GM18951 (cell line): ENCODE results near the gene EPG5.

Experiments
- POLR2A ChIP-seq: IDR thresholded peaks from 4 replicates; pipeline ENCODE4 v1.6.1; 2011; ENCODE audit warnings: mild to moderate bottlenecking; ENCODE audit not compliant: insufficient read length, insufficient read depth; ENCODE audit errors: extremely low read depth
- in situ Hi-C: fragments of 300-500 bp; cut with MboI; formaldehyde crosslinking; loops from one replicate; pipeline ENCODE4 v1.12.0; 2022; ENCODE audit warnings: low sequenced_read_pairs, mixed read lengths, inconsistent platforms; ENCODE audit not compliant: unreplicated experiment

Gene EPG5

DNA sequence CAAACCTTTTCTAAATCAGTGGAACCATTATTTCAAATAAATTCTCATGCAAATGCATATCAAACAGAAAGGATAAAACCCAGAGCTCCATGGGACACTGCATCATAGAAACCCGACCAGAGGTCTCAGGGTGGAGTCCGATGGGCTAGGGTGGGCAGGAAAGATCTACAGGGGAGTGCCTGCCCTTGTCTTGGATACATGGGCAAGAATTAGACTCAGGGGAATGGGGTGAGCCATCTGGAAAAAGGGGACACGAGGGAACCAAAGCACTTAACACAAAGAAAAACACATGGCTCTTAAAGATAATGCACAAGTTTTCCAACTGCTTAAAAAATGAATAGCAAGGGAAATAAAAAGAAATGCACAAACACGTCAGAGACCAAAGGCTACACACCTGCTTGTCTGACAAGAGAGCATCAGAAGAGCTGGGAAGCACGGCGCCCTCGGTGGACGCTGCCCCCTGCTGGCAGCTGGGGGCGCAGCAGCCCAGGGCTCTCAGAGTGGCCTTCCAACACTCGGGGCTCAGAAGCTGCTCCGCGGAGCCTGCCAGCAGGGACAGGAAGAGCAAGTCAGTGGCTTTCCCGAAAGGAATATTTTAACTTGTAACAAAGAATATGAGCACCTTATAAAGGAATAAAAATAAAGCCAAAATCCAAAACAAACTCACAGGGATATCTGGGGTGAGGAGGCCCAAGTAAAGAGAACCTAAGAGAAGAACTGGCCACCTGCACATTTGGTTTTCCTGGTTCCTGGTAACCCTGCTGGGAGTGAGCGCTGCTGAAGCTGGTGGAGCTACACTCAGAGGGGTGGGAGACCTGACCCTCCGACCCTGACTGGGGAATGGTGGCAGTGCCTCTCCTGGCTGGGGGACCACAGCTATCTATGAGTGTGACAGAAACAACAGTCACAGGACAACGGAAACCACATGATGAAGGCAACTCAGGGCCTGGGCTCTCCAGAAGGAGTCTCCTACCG lies 87.2 kb downstream of the EPG5 start:
- no peak for TF ChIP-seq POLR2A
- in situ Hi-C loops: loop anchor here (10.0 kb wide), 1 partner anchor 215 kb away; no protein-coding TSS in a partner anchor

DNA sequence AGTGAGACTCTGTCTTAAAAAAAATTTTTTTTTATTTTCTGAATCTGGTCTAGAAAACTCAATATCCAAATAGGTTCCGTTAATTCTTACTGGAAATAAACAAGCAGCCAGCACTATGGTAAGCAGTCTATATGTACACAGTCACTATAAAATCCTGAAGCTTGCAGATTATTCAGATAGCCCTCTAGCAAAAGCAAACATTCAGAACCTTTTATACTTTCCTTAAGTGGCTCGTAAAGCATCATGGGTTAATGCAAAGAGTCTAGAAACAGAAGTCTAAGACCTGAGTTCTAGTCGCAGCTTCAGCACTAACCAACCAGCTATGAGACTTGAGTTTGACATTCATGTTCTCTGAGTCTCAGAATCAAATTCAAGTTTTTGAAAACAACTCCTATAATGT lies 89.7 kb downstream of the EPG5 start:
- TF ChIP-seq POLR2A: no peak
- in situ Hi-C loops: loop anchor here (10.0 kb wide), 1 partner anchor 213 kb away; no protein-coding TSS in a partner anchor

DNA sequence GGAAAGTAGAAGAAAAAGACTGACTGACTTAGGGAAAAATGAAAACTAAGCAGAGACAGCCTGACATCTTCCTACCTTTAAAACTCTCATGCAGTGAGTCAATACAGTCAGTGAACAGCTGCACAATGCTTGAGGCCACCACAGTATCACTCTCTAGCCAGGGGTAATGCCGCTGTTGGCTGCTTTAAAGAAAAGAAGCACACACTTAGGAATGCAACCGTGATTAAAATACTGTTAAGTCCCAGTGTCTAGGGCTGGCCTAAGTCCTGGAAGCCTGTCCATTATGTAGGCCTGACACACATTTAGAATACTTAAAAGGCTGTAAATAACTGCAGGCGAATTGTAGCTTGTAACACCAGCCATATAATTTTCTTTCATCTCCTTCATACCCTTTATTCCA lies 91.0 kb downstream of the EPG5 start:
- TF ChIP-seq POLR2A: no peak
- in situ Hi-C loops: loop anchor here (10.0 kb wide), 1 partner anchor 211 kb away; no protein-coding TSS in a partner anchor

DNA sequence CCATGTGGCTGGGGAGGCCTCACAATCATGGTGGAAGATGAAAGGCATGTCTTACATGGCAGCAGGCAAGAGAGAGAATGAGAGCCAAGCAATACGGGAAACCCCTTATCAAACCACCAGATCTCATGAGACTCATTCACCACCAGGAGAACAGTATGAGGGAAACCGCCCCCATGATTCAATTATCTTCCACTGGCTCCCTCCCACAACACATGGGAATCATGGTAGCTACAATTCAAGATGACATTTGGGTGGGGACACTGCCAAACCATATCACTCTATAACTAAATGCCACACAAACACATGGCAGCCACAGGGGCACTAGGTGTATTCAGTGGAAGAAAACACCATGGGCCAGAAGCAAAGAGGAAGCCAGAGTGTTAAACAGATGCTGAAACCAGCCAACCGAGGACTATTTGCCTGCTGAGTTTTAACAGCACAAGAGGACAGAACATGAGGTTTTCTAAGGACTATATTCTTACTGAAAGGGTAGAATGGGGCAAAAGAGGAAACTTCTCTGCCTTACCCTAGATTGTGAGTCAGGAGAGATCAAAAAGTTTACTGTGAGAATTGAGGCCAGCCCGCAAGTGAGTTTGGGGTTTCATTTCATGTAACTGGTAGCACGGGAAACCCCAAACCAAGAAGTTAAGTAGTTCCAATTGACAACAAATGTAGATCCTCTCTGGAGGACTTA lies 92.5 kb downstream of the EPG5 start:
- TF ChIP-seq POLR2A: no peak
- in situ Hi-C loops: loop anchor here (10.0 kb wide), 1 partner anchor 210 kb away; no protein-coding TSS in a partner anchor

DNA sequence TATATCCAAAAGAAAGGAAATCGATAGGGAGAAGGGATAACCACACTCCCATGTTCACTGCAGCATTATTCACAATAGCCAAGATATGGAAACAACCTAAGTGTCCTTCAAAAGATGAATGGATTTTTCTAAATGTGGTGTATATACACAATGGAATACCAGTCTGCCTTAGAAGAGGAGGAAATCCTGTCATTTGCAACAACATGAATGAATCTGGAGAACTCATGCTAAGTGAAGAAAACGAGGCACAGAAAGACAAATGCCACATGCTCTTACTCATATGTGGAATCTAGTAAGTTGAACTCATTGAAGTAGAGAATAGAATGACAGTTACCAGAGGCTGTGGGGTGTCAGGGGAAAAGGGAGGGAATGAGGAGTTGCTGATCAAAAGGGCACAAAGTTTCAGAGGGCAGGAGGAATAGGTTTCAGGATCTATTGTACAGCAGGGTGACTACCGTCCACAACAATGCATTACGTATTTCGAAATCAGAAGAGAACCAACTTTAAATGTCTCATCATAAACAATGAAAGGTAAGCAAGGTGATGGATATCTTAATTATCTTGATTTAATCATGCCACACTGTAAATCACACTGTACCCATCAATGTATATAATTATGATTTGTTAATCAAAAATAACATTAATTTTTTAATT lies 95.6 kb downstream of the EPG5 start:
- no peak for TF ChIP-seq POLR2A
- in situ Hi-C loops: loop anchor here (10.0 kb wide), 1 partner anchor 207 kb away; no protein-coding TSS in a partner anchor

DNA sequence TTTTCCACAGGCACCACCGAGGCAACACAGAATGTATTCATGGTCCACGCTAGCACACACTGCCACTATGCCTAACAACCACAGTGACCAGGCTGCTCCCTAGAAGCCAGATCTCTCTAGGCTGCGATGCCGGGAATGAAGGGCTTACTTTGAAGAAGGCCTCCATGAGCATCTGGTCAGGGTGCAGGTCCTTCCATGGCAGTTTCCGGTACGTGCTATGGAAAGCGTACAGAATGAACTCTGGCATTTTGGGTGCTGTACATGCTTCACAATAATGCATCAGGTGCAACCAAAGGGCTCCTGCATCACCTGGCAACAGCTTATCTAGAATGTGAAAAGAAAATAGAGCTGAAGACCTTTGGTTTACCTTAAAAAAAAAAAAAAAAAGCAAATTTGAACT lies 96.7 kb downstream of the EPG5 start:
- in situ Hi-C loops: loop anchor here (10.0 kb wide), 1 partner anchor 206 kb away; no protein-coding TSS in a partner anchor
- no peak for TF ChIP-seq POLR2A

DNA sequence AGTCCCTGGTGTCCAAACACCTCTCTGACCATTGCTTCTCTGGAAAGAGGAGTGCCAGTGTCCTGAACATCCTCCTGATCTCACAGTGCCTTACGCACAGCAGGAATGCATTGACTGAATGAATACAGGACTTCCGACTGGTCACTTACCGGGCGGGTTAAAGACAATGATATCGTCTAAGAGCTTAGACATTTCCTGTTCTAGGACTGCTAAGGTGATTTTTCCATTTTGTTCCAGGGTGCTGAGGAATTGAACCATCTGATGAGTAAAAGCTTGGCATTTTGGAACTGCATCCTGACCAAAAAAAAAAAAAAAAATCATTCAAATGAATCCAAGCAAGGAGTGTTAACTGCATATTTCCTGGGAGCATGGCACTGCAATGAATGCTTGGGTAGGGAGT lies 101.7 kb downstream of the EPG5 start:
- in situ Hi-C loops: no loop called here
- TF ChIP-seq POLR2A: no peak

DNA sequence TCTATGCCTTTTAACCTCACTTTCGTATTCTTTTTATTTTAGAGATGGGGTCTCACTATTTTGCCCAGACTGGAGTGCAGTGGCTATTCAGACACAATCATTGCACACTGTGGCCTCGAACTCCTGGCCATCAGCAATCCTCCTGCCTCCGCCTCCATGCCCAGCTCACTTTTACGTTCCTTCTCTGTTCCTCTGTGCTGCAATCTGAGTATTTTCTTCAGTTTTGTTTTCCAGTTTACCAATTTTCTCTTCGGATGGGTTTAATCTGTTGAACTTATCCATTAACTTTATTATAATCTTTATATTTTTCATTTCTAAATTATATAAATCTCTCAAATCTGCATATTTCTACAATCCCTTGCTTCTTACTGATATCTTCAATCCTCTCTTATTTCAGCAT lies 103.0 kb downstream of the EPG5 start:
- TF ChIP-seq POLR2A: no peak
- in situ Hi-C loops: no loop called here

DNA sequence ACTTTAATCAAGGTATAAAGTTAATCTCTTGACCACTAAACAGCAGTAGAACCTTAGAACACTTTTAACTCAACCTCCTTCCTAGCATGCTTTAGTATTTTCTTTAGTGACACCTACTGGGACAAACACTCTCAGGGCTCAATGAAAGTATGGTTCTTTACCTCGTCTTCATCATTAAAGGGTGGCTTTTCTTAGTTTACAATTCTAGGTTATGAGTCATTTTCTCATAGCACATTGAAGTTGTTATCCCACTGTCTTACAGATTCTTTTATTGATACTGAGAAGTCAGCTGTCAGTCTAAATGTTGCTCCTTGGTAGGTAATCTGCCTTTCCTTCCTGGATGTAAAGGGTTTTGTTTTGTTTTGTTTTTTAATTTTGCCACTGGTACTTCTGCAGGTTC lies 103.7 kb downstream of the EPG5 start:
- in situ Hi-C loops: no loop called here
- TF ChIP-seq POLR2A: no peak

DNA sequence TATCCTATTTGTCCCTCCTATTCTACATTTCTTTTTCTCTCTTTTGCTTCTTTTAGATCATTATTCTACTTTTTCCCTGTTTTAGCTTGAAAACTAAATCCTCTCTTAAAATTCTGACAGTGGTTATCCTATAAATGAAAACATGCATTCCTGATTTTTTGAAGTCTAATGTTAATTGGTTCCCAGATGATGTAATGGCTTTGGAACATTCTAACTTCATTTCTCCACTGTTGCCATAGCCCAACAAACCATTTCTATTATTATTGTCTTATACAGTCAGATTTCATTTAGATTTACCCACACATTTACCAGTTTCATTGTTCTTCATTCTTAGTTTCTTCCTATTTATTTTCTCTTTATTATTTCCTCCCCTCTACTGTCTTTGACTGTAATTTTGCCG lies 105.2 kb downstream of the EPG5 start:
- TF ChIP-seq POLR2A: no peak
- in situ Hi-C loops: no loop called here

DNA sequence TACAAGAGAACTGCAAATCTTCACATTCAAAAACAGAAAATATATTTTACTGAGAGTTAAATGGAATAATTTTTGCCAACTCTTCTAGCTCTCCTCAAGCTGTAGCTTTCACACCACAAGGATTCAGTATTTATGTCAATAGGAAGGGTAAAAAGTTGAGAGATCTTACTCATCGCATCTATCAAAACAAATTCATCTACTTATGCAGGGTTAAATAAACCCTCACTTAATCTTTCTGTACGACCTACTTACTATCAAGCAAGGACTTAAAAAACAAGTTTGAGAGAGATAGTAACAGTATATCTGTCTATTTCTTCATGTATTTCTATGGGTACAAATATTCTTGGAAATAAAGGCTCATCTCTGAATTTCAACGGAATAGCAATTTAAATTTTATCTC lies 106.2 kb downstream of the EPG5 start:
- TF ChIP-seq POLR2A: no peak
- in situ Hi-C loops: no loop called here

DNA sequence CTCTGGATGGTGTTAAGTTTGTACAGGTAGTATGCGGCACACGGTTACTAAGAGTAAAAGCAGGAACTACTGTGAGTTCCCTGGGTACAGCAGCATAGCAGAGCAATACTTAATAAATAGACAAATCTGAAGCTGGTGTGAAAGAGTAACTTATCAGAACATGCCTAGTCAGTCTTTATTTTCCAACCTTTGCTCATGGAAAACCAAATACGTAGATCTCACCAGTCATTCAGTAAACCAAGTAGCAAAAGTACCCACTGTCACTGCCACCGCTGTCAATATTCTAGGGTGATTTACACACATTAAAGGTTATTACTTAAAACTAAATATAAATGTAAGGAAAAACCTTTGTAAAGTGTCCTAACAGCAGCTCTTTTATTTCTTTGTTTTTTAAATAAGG lies 106.6 kb downstream of the EPG5 start:
- no peak for TF ChIP-seq POLR2A
- in situ Hi-C loops: no loop called here

DNA sequence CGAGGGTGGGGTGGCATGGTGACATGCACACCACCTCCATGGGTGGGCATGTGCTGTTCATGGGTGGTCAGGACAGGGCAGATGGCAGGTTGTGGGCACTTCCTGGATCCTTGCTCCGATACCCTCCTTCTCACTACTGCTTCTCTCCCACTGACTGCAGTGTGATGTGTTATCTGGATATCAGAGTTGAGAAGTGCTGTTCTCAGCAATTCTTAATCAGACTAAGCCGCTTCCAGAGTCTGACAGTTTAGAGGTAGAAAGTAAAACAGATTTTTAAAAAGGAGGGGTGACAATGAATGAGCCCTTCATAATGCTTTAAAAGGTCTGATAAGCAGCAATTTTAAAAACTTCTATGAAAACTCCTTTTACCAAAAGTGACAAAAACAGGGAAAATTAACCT lies 107.8 kb downstream of the EPG5 start:
- in situ Hi-C loops: no loop called here
- TF ChIP-seq POLR2A: no peak

DNA sequence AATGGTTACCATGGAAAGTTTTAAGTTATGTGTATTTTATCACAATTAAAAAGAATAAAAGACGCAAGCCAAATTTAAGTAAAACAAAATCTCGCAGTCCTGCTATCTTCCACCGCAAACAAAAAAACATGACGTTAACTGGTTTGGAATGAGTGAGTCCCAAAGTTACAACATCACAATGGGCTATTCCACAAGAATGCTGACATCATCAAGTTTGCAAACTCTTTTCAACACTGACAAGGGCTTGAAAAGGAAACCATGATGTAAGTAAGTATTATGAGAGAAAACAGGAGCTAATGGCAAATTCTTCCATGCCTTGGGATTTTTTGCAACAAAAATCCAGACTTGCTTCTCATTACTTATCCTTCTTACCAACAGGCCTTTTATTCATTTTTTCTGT lies 110.6 kb downstream of the EPG5 start:
- in situ Hi-C loops: no loop called here
- no peak for TF ChIP-seq POLR2A
